Adipocyte (in vitro differentiated cells): Measurements from ENCODE around the gene CHSY3.

Experiments
- DNase-seq: peaks from one replicate; pipeline ENCODE4 v3.0.0-alpha.2; 2015; ENCODE audit warnings: low read depth
- H3K27me3 ChIP-seq: replicated peaks from 2 replicates; pipeline ENCODE4 v1.7.0; 2013; ENCODE audit warnings: mild to moderate bottlenecking, low read length, moderate library complexity; ENCODE audit not compliant: control insufficient read depth, insufficient read depth
- H3K36me3 ChIP-seq: 2 replicates; pipeline ENCODE4 v1.7.0; 2013; ENCODE audit warnings: low read length, mild to moderate bottlenecking, moderate library complexity; ENCODE audit not compliant: control insufficient read depth, insufficient read depth, severe bottlenecking
- H3K4me1 ChIP-seq: 2 replicates; pipeline ENCODE4 v1.7.0; 2013; ENCODE audit warnings: mild to moderate bottlenecking, low read length, moderate library complexity; ENCODE audit not compliant: control insufficient read depth, insufficient read depth
- H3K4me3 ChIP-seq: 2 replicates; pipeline ENCODE4 v1.7.0; 2013; ENCODE audit warnings: mild to moderate bottlenecking, low read length, moderate library complexity
- H3K9ac ChIP-seq: 2 replicates; pipeline ENCODE4 v1.7.0; 2013; ENCODE audit warnings: mild to moderate bottlenecking, low read length, moderate library complexity
- H3K9me3 ChIP-seq: 2 replicates; pipeline ENCODE4 v1.7.0; 2013; ENCODE audit warnings: mild to moderate bottlenecking, low read length, moderate library complexity; ENCODE audit not compliant: control insufficient read depth

Gene CHSY3

DNA sequence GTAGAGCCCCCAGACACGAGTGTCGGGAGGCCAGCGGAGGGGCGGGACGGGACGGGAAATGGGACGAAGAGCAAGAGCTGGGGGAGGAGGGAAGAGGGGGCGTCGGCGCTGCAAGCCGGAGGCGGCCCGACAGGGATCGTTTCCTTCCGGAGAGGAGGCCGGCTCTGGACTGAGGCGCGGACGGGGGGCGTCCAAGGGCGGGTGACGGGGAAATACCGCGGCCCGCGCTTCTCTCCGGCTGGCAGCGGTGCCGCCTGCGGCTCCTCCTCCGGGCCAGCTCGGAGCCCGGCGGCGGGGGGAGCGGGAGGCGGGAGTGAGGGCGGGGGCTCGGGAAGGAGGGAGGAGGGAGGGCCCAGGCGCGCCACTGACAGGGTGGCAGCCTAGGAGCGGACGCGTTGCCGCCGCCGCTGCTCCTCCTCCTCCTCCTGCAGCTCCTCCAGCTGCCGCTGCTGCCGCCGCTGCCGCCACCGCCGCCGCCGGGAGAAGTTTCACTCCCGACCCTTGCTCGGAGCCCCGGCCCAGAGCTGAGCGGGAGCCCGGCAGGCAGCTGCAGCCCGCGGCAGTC, at the start of gene CHSY3:
CHSY3 (plus strand) TSS at position 364 of the 565 bp plus-strand sequence.
- peak; percentile 96 for DNase-seq
- Histone ChIP-seq H3K27me3 (no peaks in the 10 kb centered on the region), H3K9me3 (no peaks in the 10 kb centered on the region), H3K36me3 (no peaks in the 10 kb centered on the region), H3K9ac (peak within 1 kb of the TSS; percentile 88), H3K4me3 (peak within 1 kb of the TSS; percentile 83), H3K4me1 (peaks cover 18% of the 10 kb centered on the region)

DNA sequence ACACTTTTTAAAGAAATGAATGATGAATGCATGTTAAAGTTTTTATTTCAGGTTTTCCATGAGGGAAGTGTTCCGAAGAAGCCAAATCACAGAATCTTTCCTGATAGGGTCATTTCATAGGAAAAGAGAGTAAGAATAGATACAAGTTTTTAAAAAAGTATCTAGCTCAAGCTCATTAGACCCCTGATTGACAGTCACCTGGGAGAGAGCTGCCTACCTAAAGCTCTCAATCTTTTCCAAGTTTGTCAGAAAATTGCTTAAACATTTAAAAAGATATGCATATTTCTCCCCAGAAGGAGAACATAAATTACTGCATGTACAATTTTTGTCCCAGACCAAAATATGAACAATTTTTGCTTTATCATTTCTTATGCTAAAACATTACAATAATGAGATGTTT, 47.9 kb upstream of the CHSY3 start:
- no peak overlapping the region for H3K4me3 ChIP-seq
- H3K36me3 ChIP-seq, result no peaks in the 10 kb centered on the region
- H3K4me1 ChIP-seq, result peaks cover 10% of the 10 kb centered on the region
- H3K9ac ChIP-seq, result no peak overlapping the region
- no peak for DNase-seq
- no peaks in the 10 kb centered on the region for H3K27me3 ChIP-seq
- H3K9me3 ChIP-seq, result no peaks in the 10 kb centered on the region

DNA sequence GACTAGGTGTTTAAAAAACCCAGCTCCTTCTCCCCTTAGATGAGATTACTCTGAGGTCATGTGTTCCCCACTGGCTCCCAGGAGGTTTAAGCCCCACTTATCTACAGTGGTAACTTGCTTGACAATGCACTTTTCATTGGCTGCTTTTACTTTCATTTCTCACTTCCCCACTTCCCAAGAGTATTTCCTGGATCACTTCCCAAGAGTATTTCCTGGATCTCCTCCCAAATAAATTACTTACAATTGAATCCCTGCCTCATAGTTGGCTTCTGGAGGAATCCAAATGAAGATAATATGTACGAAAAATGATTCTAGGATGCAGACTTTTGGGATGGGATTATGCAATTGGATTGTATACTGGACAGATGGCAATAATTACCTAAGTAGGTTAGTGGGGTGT, 47.1 kb upstream of the CHSY3 start:
- no peaks in the 10 kb centered on the region for H3K9me3 ChIP-seq
- H3K36me3 ChIP-seq, result no peaks in the 10 kb centered on the region
- H3K27me3 ChIP-seq, result no peaks in the 10 kb centered on the region
- DNase-seq, result peak; percentile 58
- H3K4me1 ChIP-seq, result peaks cover 10% of the 10 kb centered on the region
- no peak overlapping the region for H3K4me3 ChIP-seq
- H3K9ac ChIP-seq, result no peak overlapping the region

DNA sequence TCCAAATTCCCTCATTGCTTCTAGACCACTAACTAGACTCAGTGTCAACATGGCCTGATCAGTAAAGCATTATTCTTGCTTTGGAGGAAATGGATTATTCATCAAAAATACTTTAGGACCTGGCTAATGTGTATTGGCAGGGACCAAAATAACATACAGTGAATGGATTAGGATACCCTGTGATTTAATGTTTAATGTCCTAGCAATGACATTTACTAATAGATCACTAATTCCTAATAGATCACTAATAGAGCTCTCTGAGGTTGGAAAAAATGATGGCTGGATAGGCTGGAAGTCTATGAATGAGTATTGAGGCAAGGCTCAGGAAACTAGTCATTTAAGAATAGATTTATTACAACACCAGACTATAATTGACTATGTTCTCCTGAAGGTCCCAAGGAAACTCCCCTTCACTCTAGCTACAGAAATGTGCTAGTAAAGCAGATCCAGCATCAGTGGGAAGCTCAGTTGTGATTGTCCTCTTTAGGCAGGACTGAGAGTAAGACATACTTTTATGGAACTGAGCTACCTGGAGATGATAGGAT, 46.1 kb upstream of the CHSY3 start:
- Histone ChIP-seq H3K4me3 (no peak overlapping the region), H3K9me3 (no peaks in the 10 kb centered on the region), H3K9ac (no peak overlapping the region), H3K36me3 (no peaks in the 10 kb centered on the region), H3K27me3 (no peaks in the 10 kb centered on the region), H3K4me1 (peaks cover 10% of the 10 kb centered on the region)
- no peak for DNase-seq

DNA sequence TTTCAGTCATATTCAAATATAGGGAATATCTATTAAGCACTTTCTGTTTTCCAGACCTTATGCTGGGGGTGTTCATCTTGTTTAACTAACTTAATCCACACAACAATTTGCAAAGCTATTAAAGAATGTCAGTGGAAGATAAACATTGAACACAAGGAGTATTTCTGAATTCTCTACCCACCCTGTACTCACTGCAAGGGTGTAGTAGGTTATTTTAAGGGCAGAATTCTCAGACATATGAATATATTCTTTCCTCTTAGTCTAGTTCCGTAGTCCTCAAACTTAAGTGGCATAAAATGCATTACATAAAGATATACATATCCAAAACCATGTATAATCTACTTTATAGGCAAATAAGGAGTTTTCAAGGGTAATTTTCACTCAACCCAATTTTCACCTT, 19.9 kb upstream of the CHSY3 start:
- Histone ChIP-seq H3K9ac (no peak overlapping the region), H3K36me3 (no peaks in the 10 kb centered on the region), H3K27me3 (no peaks in the 10 kb centered on the region), H3K9me3 (no peaks in the 10 kb centered on the region), H3K4me3 (no peak overlapping the region), H3K4me1 (no peaks in the 10 kb centered on the region)
- no peak for DNase-seq

DNA sequence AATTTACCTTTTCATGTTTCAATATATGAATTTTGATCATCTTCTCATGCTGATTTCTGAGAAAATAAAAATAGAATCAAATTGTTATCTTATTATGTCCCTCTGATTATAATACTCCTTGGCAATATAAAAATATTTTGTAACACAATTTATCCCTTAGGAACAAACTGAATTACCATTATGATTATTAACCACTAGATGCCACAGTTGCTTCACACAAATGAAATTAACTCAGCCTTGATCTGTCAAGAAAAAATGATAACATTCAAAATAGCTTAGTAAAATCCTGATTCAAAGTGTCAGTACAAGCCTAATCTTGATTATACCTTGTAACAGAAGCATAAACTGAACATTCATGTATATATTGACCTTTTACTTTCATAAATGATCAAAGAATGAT, 4.8 kb upstream of the CHSY3 start:
- Histone ChIP-seq H3K9me3 (no peaks in the 10 kb centered on the region), H3K9ac (no peak overlapping the region), H3K36me3 (no peaks in the 10 kb centered on the region), H3K27me3 (no peaks in the 10 kb centered on the region), H3K4me1 (peaks cover 3% of the 10 kb centered on the region), H3K4me3 (no peak overlapping the region)
- DNase-seq, result peak; percentile 71

DNA sequence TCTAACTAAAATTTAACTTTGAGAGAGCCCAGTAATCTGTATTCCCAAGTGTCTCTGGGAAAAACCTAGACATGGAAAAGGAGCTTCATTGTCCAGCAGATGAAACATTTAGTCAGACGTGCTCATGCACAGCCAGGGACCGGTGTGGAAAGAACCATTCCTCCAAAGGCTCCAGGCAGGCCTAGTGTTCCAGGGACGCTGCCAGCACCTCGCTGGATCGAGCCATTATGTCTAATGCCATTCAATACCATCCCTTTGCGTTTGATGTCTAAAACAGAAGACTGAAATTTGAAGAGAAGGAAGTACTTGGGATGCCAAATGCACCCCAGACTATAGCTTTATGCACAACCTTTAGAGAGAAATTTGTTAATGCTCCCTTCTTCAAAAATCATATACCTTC, 1.4 kb upstream of the CHSY3 start:
- H3K27me3 ChIP-seq, result no peaks in the 10 kb centered on the region
- no peak for DNase-seq
- H3K4me3 ChIP-seq, result no peak overlapping the region

DNA sequence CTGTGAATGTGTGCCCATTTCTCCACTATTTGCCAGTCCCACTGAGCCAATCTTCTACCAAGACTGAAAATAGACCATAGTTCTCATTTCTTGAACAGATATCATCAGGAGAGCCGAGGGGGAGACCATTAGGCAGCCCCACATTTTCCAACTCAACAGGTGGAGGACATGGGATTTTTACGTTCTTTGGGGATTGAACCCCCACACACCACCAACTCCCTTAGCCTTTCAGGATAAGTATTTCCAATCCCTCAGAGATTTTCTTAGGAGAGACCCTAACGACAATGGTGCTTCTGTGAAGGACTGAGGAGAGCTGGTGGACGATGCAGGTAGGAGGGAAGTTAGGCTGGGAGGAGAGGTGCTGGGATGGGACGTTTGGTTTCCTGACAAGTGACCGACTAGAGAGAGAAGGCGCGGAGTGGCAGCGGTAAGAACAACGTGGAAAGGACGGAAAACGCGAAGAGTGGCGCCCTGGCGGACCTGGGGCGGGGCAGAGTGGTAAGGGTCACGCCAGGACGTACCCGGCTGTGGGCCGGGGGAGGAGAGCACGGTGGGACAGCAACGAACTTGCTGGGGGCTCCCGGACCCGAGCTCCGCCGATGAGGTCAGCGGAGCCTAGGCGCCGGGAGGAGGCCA, 681 bp upstream of the CHSY3 start:
- H3K36me3 ChIP-seq, result no peaks in the 10 kb centered on the region
- H3K9me3 ChIP-seq, result no peaks in the 10 kb centered on the region
- peaks cover 18% of the 10 kb centered on the region for H3K4me1 ChIP-seq
- H3K27me3 ChIP-seq, result no peaks in the 10 kb centered on the region
- no peak for DNase-seq
- peak overlapping the region; percentile 88 for H3K9ac ChIP-seq
- H3K4me3 ChIP-seq, result peak overlapping the region; percentile 83

More for the DNA sequence above, 1.4 kb upstream of the CHSY3 start:
- H3K36me3 ChIP-seq, result no peaks in the 10 kb centered on the region
- H3K4me1 ChIP-seq, result peaks cover 14% of the 10 kb centered on the region
- H3K9me3 ChIP-seq, result no peaks in the 10 kb centered on the region
- H3K9ac ChIP-seq, result no peak overlapping the region

DNA sequence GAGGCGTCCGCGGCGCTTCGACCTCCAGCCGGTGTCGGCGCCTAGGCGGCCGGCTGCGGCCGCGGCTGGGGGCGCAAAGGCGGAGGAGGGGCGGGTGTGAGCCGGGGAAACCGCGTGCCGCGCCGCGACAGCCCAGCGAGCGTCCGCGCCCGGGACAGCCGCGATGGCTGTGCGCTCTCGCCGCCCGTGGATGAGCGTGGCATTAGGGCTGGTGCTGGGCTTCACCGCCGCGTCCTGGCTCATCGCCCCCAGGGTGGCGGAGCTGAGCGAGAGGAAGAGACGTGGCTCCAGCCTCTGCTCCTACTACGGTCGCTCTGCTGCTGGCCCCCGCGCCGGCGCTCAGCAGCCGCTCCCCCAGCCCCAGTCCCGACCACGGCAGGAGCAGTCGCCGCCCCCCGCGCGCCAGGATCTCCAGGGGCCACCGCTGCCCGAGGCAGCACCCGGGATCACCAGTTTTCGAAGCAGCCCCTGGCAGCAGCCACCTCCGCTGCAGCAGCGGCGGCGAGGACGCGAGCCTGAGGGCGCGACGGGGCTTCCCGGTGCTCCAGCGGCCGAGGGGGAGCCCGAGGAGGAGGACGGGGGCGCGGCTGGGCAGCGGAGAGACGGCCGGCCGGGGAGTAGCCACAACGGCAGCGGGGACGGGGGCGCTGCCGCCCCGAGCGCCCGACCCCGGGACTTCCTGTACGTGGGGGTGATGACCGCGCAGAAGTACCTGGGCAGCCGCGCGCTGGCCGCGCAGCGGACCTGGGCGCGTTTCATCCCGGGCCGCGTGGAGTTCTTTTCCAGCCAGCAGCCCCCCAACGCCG, 605 bp downstream of the CHSY3 start:
- peak; percentile 69 for DNase-seq
- peaks cover 4% of the 10 kb centered on the region for H3K36me3 ChIP-seq

DNA sequence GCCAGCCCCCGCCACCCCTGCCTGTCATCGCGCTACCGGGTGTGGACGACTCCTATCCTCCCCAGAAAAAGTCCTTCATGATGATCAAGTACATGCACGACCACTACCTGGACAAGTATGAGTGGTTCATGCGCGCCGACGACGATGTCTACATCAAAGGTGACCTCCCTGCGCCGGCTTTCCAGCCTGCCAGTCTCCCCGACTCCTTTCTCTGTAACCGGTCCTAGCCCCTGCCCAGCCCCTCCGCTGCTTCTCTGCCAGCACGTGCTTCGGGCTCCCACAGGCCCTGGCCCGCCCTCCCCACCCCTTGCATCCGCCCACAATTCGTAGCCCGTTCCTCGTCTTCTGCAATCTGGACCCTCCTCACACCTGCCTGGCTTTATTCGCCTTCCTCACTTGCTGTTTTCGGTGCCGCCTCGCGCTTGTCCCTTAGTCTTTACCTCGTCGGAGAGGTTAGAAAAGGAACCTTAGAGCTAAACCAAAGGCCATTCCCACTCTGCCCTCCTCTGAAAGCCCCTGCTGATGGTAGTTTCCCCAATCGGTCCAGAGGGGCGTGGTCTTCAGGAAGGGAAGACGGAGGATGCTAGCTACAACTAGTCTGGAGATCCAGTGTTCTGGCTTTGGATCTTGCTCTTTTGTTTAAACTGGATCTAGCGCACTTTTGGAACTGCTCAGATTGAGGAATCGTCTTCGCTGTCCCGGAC, 1.4 kb downstream of the CHSY3 start:
- peak; percentile 55 for DNase-seq
- Histone ChIP-seq H3K4me1 (peaks cover 18% of the 10 kb centered on the region), H3K4me3 (peak overlapping the region; percentile 83), H3K27me3 (no peaks in the 10 kb centered on the region), H3K9ac (peak overlapping the region; percentile 85), H3K36me3 (peaks cover 4% of the 10 kb centered on the region), H3K9me3 (no peaks in the 10 kb centered on the region)

More for the DNA sequence above, 605 bp downstream of the CHSY3 start:
- no peaks in the 10 kb centered on the region for H3K9me3 ChIP-seq
- H3K4me3 ChIP-seq, result peak overlapping the region; percentile 83
- peaks cover 18% of the 10 kb centered on the region for H3K4me1 ChIP-seq
- peak overlapping the region; percentile 85 for H3K9ac ChIP-seq
- no peaks in the 10 kb centered on the region for H3K27me3 ChIP-seq
